HPDE6-E6E7 (cell line): ENCODE measurements around the gene IL37.

ENCODE experiments used
- DNase-seq: peaks from one replicate; pipeline ENCODE4 v3.0.0; 2011; ENCODE audit warnings: missing footprints; ENCODE audit errors: extremely low spot score

The IL37 gene

DNA sequence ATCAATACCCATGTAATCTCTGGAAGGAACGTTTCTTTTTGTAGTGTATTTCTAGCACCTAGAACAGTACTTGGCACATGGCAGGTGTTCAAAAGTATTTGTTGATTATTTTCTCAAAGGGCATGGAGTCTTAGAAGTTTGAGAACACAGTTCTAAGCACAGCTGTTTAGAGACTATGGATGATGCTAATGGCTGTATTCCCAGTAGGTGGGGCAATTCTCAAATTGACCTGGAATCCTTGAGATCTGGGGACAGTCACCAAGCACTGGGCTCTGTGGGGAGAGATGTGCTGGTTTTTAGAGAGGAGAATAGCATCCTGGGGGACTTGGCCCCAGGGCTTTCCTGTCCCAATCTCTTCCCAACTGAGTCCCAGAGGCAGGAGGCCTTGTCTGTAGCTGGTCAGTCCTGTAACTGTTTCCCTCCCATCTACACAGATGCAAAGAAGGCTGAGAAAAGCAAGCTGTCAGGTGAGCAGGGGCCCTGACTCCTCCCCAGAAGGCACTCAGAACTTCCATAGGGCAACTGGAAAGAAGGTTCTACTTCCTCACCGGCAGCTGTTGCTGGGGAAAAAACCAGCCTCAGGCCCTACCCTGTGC, 49.4 kb downstream of the IL37 start:
- no peak for DNase-seq

DNA sequence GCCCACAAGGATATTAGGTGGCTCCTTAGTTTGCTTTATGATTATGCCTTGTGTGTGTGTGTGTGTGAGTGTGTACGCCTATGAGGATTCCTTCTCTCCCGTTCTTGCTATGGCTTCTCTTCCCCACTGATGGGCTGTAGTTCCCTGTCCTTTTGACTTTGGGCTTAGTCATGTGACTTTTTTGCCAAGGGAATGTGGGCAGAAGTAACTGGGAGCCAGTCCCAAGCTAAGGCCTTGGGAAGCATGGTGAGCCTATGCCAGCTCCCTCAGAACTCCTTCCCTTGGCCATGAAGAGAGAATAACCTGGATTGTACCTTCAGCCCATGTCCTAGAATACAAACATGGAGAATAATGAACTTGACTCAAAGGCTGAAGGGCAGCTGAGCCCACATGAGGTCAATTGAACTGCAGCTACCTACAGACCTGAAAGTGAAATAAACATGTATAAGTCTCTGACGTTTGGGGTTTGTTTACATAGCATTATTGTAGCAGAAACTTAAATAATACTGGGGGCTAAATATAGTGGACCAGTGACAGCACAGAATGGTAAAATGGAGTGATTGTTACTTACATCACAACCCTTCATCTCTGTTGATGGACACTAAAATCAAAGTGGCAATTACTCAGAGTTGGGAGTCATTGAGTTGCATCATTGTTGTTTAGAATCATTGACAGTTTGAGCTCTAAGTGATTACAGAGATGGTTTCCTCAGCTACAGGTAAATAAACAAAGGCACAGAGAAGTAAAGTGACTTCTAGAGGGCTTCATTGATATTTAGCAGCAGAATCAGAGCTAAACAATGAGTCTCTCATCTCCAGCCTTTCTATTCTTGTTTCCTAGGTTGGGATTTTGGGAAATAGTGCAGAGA, 51.6 kb downstream of the IL37 start:
- no peak for DNase-seq

DNA sequence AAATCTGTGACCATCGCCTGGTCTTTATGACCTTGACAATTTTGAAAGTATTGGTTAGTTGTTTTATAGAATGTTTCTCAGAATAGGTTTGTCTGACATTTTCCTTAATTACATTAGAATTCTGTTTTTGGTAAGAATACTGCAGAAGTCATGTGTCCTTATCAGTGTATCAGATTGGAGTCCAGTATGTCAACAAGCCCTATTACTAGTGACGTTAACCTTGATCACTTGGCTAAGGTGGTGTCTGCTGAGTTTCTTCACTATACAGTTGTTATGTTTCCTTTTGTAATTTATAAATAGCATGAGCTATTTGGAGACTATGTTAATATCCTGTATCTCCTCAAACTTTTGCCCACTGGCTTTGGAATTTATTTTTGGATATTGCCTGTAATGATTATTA, 56.1 kb downstream of the IL37 start:
- DNase-seq = no peak
